NCI-H2029 treated with DMSO at 0.1 percent for 48 hours (cell line): ENCODE data around the gene NIT1.

ENCODE experiments used
- DNase-seq: peaks from one replicate; lab custom pipeline; 2025; lab: John Stamatoyannopoulos, UW

The NIT1 gene

GRCh38 chr1:161084597-161084988 is 33.3 kb upstream of the NIT1 start:
- no peak for DNase-seq

- no peak for DNase-seq
These were observed 32.7 kb upstream of the NIT1 start for GRCh38 chr1:161085165-161085564.

- DNase-seq = no peak
These were observed 31.4 kb upstream of the NIT1 start for GRCh38 chr1:161086457-161086856.

- no peak for DNase-seq
These were observed 29.3 kb upstream of the NIT1 start for GRCh38 chr1:161088587-161089110.

GRCh38 chr1:161089251-161089924 is 28.5 kb upstream of the NIT1 start, which contains the start of gene NECTIN4:
NECTIN4 (minus strand) TSS chr1:161089558; CDS start chr1:161089296, 262 bp downstream.
- DNase-seq = no peak

GRCh38 chr1:161089938-161090337 is 28.0 kb upstream of the NIT1 start:
- no peak for DNase-seq

GRCh38 chr1:161090617-161091016 is 27.3 kb upstream of the NIT1 start:
- no peak for DNase-seq

GRCh38 chr1:161091093-161091492 is 26.8 kb upstream of the NIT1 start:
- DNase-seq = no peak

GRCh38 chr1:161091796-161092507 is 26.0 kb upstream of the NIT1 start:
- DNase-seq = no peak

- no peak for DNase-seq
These were observed 25.3 kb upstream of the NIT1 start for GRCh38 chr1:161092621-161093028.

- no peak for DNase-seq
These were observed 23.4 kb upstream of the NIT1 start for GRCh38 chr1:161094481-161094880.

GRCh38 chr1:161095230-161095629 is 22.7 kb upstream of the NIT1 start:
- DNase-seq = no peak

- DNase-seq = no peak
These were observed 21.9 kb upstream of the NIT1 start for GRCh38 chr1:161096015-161096414.

- DNase-seq = no peak
These were observed 21.4 kb upstream of the NIT1 start for GRCh38 chr1:161096530-161096929.

GRCh38 chr1:161098210-161099068 is 19.5 kb upstream of the NIT1 start, which contains the start of gene KLHDC9:
KLHDC9 (plus strand) TSS chr1:161098361; CDS start chr1:161098536, 175 bp downstream.
- peak; percentile 74 for DNase-seq

GRCh38 chr1:161099090-161099802 is 18.7 kb upstream of the NIT1 start:
- DNase-seq = no peak

GRCh38 chr1:161100556-161100955 is 17.3 kb upstream of the NIT1 start:
- DNase-seq = no peak

- DNase-seq = no peak
These were observed 11.5 kb upstream of the NIT1 start for GRCh38 chr1:161106431-161106830.

GRCh38 chr1:161111117-161111516 is 6.8 kb upstream of the NIT1 start:
- DNase-seq = no peak

- DNase-seq = no peak
These were observed 6.4 kb upstream of the NIT1 start for GRCh38 chr1:161111527-161111926.

GRCh38 chr1:161113915-161114314 is 4.0 kb upstream of the NIT1 start:
- no peak for DNase-seq

- DNase-seq = no peak
These were observed 3.3 kb upstream of the NIT1 start for GRCh38 chr1:161114556-161114955.
